Measurements from ENCODE around the gene ASIC1.

The ASIC1 gene

GRCh38 chr12:50085615-50086072 is 28.2 kb downstream of the ASIC1 start:
- DNase-seq: no peak

- DNase-seq: no peak
Measured at GRCh38 chr12:50086148-50086547, 28.8 kb downstream of the ASIC1 start.

DNA sequence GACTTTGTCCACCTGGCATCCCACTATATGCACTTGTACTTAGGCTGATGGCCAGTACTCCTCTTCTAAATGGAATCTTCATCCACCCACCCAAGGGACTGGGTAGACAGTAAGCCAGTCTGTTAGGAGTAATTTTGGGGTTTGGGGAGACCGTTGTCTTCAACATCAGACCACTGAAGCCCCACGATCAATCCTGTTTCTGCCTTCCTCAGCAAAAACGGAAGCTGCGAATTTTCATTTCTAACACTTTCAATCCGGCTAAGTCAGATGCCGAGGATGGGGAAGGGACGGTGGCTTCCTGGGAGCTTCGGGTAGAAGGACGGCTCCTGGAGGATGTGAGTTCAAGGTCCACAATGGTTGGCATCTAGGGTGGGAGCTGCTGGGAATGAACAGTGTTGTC is 29.8 kb downstream of the ASIC1 start:
- no peak for DNase-seq

DNA sequence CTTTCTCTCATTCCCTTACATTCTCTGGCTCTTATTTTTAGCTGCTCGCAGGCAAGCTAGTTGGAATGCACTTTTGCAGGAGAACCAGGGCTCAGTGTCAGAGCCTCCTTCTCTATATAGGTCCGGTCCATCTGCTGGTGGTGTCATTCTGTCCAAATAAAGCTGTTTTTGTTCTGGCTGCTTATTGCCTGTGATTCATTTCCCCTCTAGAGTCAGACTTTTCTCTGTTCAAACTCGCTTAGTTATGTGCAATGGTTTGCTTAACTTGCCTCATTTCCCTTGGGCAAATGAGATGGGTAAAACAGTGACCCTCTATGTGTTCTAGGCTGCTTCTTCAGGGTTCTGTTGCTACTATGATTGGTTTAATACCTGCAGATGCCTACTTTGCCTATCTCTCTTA is 30.6 kb downstream of the ASIC1 start:
- no peak for DNase-seq

DNA sequence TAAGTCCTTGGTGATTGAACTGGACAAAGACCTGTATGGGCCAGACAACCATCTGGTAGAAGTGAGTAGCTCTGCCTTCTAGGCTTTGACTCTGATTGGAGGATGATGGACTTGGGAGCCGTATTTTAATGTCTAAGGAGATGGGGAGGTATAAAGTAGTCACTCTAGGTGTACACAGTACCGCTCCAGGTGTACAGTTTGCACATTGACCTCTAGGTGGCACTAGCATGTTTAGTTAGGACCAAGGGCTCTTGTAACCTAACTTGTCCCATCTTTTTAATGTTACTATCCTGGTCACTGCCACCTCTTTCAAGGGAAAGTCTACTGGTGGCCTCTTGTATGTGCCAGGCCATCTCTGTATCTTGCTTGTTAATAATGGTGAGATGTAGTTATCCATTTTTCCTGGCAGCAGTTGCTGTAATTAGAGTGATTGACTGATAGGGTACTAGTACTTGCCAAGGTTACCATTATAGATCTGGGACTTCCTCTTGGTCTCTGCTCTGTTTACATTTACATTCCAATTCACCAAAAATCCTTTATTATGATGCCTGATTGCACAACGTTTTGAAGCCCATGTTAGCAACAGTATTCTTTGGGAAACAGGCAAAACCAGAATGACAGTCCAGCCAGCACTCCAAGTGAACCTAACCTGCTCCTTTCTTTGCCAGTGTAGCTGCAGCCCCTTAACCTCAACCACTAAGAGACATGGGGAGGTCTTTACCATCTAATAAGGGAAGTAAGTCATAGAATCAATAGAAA is 31.4 kb downstream of the ASIC1 start:
- DNase-seq: peak; percentile 55

DNA sequence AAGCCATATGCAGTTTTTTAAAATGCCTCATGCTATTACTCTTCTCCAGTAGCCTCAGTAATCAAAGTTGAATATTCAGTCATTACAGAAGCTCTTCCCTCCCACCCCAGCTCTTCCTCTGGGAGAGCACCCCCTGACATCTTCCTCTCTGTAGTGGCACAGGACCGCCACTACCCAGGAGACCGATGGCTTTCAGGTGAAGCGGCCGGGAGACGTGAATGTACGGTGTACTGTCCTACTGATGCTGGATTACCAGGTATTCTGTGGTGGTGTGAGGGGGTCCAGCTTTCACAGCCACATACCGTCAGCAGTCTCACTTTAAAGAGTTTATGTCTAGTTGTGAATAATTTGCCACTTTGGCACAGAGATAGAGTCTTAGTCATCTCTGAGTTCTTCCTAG is 32.3 kb downstream of the ASIC1 start:
- no peak for DNase-seq

DNA sequence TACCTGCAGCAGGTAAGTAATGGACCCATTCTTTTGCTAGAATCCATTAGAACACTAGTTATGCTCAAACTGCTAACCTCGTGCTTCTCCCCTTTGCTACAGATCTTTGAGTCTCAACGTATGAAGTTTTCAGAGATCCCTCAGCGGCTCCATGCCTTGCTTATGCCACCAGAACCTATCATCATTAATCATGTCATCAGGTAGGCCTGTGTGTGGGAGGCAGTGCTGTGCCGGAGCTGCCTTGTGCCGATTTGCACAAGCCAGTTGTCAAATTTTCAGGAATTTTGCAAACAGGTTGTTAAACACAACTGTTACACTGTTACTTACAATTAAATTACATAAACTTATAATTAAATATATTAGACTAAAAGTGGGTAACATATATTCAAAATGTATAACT is 33.0 kb downstream of the ASIC1 start:
- no peak for DNase-seq

DNA sequence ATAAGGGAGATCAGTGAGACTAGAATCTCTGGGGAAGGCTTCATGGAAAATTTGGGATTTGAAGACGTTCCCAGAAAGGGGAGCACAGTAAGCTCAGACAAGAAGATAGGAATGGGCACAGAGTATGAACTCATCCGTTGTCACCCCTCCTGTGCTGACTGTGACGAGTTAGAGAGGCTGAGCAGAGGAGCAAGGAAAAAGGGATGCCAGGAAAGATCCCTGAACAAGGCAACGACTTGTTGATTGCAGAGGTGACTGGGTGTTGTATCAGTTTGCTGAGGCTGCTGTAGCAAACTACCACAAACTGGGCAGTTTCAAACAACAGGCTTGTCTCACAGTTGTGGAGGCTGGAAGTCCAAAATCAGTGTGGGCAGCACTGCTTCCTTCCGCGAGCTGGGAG is 40.6 kb downstream of the ASIC1 start:
- DNase-seq: no peak

GRCh38 chr12:50099302-50100008 is 42.1 kb downstream of the ASIC1 start:
- no peak for DNase-seq

DNA sequence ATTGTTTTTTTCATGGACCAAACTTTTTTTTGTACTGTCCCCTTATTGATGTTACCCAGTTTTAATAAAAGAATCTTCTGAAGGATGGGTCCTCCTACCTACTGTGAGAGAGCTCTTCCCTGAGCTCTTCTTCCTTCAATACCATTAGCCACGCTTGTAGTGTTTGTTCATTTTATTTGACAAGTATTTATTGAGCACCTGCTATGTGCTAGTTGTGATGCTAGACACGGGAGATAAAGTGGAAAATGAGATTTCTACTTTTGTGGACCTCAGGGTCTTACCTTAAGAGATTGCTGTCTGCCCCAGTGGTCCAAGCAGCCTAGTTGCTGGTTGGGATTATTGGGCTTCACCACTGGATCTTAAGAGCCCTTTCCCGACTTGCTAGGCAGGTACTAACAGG is 43.2 kb downstream of the ASIC1 start:
- no peak for DNase-seq

GRCh38 chr12:50101663-50102062 is 44.3 kb downstream of the ASIC1 start:
- no peak for DNase-seq

- no peak for DNase-seq
Measured at GRCh38 chr12:50102131-50102531, 44.7 kb downstream of the ASIC1 start.

- DNase-seq: no peak
Measured at GRCh38 chr12:50102646-50103309, 45.4 kb downstream of the ASIC1 start.

GRCh38 chr12:50103351-50103750 is 46.0 kb downstream of the ASIC1 start:
- DNase-seq: no peak

- no peak for DNase-seq
Measured at GRCh38 chr12:50103767-50104321, 46.4 kb downstream of the ASIC1 start, which contains the start of gene GPD1. TSS of gene GPD1 (plus strand) at chr12:50104008. CDS start at chr12:50104051, 43 bp downstream.

DNA sequence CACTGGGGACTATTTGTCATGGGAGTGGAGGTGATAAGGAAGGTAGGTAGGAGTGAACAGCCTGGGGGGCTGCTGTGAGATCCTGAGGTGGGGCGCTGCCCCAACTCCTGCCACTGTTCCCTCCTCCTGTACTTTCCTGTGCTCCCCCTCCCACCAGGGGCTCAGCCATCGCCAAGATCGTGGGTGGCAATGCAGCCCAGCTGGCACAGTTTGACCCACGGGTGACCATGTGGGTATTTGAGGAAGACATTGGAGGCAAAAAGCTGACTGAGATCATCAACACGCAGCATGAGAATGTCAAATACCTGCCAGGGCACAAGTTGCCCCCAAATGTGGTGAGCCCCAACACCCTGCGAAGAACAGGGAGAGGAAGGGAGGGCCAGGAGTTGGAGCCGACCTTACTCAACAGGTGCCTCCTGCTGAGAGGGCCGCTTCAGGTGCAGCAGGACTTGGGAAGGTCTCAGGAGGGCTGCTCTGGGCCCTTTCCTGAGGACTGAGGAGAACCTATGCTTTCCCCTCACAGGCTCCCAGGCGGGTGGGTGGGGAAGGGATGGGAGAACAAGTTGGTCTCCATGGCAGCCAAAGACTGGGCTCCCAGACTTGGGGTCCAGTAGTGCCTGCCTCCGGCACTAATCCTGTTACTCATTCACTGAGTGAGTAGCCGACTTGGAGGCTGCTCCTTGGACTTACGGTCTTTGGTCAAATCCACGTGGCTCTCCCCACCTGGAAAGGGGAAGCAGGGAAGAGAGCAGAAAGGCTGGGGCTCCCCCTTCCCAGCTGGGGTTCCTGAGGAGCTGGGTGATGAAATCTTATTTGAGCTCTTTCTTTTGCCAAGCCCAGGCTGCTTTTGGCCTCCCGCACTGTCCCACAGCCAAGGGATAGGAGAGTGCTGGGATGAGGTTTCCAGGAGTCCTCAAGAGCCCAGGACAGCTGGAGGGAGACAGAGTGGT is 47.3 kb downstream of the ASIC1 start:
- no peak for DNase-seq

- DNase-seq: no peak
Measured at GRCh38 chr12:50105913-50106450, 48.6 kb downstream of the ASIC1 start.

- no peak for DNase-seq
Measured at GRCh38 chr12:50106907-50107306, 49.5 kb downstream of the ASIC1 start.

DNA sequence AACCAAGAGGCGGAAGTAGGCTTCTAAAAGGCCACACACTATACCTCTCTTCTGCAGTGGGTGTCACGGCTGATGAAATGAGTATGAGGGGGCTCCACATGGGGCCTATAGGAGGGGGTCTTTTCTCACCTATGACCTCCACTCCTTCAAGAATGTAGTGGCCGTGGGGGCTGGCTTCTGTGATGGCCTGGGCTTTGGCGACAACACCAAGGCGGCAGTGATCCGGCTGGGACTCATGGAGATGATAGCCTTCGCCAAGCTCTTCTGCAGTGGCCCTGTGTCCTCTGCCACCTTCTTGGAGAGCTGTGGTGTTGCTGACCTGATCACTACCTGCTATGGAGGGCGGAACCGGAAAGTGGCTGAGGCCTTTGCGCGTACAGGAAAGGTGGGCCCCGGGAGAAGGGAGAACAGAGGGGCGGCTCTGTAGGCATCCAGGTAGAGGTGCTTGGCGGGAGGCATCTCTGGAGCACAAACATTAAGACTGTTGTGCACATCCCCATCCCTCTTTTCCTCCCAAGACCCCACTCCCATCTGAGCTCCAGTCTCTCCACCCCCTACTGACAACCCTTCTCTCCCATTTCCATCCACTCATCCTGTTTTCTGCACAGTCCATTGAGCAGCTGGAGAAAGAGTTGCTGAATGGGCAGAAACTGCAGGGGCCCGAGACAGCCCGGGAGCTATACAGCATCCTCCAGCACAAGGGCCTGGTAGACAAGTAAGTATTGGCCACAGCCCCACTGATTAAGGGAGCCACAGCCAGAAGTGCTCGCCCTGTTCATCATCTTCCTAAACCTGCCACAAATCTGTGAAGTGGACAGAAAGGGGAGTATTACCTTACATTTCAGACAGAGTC is 50.2 kb downstream of the ASIC1 start:
- no peak for DNase-seq

GRCh38 chr12:50109319-50109718 is 51.9 kb downstream of the ASIC1 start:
- DNase-seq: no peak

Data from activated gamma-delta T cell treated with Interleukin-2 at 50 U/mL for 16 hours (primary cell).